ENCODE data around the gene LSS.

Gene LSS

GRCh38 chr21:46218906-46219590 is 9.5 kb downstream of the LSS start:
- Histone ChIP-seq H2AFZ (no peak overlapping the region), H3K9ac (no peak overlapping the region), H3K9me3 (ENCODE audit: control insufficient read depth, low read length) (no peaks in the 10 kb centered on the region), H3K36me3 (ENCODE audit: control insufficient read depth, insufficient read depth, low read length) (no peaks in the 10 kb centered on the region), H3K4me2 (ENCODE audit: low read length) (no peak overlapping the region), H3K4me1 (no peaks in the 10 kb centered on the region), H3K4me3 (ENCODE audit: low read depth, low read length) (no peak overlapping the region), H3K27me3 (ENCODE audit: control insufficient read depth, insufficient read depth, low read length) (no peaks in the 10 kb centered on the region), H3K79me2 (no peaks in the 10 kb centered on the region), H3K27ac (no peak overlapping the region)
- TF ChIP-seq CTCF (IDR thresholded peaks at IDR 0.05): no peak

GRCh38 chr21:46217511-46218196 is 10.9 kb downstream of the LSS start:
- Histone ChIP-seq H3K36me3 (ENCODE audit: control insufficient read depth, insufficient read depth, low read length) (no peaks in the 10 kb centered on the region), H3K9ac (no peak overlapping the region), H3K4me3 (ENCODE audit: low read depth, low read length) (no peak overlapping the region), H3K4me1 (no peaks in the 10 kb centered on the region), H3K27ac (no peak overlapping the region), H3K79me2 (no peaks in the 10 kb centered on the region), H3K9me3 (ENCODE audit: control insufficient read depth, low read length) (no peaks in the 10 kb centered on the region), H3K4me2 (ENCODE audit: low read length) (no peak overlapping the region), H2AFZ (no peak overlapping the region), H3K27me3 (ENCODE audit: control insufficient read depth, insufficient read depth, low read length) (no peaks in the 10 kb centered on the region)
- no peak for TF ChIP-seq CTCF (IDR thresholded peaks at IDR 0.05)

- H2AFZ ChIP-seq: no peak overlapping the region
- no peak for TF ChIP-seq CTCF (IDR thresholded peaks at IDR 0.05)
- H3K27me3 ChIP-seq (ENCODE audit: control insufficient read depth, insufficient read depth, low read length): no peaks in the 10 kb centered on the region
- no peak overlapping the region for H3K27ac ChIP-seq
- no peaks in the 10 kb centered on the region for H3K36me3 ChIP-seq (ENCODE audit: control insufficient read depth, insufficient read depth, low read length)
- H3K4me3 ChIP-seq (ENCODE audit: low read depth, low read length): no peak overlapping the region
- no peak overlapping the region for H3K4me2 ChIP-seq (ENCODE audit: low read length)
- no peaks in the 10 kb centered on the region for H3K9me3 ChIP-seq (ENCODE audit: control insufficient read depth, low read length)
- no peak overlapping the region for H3K9ac ChIP-seq
- no peaks in the 10 kb centered on the region for H3K79me2 ChIP-seq
- H3K4me1 ChIP-seq: no peaks in the 10 kb centered on the region
Measured at GRCh38 chr21:46216132-46216747, 12.3 kb downstream of the LSS start.

- Histone ChIP-seq H3K4me1 (no peaks in the 10 kb centered on the region), H3K4me2 (ENCODE audit: low read length) (no peak overlapping the region), H3K9me3 (ENCODE audit: control insufficient read depth, low read length) (no peaks in the 10 kb centered on the region), H3K9ac (no peak overlapping the region), H2AFZ (no peak overlapping the region), H3K27me3 (ENCODE audit: control insufficient read depth, insufficient read depth, low read length) (no peaks in the 10 kb centered on the region), H3K36me3 (ENCODE audit: control insufficient read depth, insufficient read depth, low read length) (no peaks in the 10 kb centered on the region), H3K27ac (no peak overlapping the region), H3K79me2 (no peaks in the 10 kb centered on the region), H3K4me3 (ENCODE audit: low read depth, low read length) (no peak overlapping the region)
- no peak for TF ChIP-seq CTCF (IDR thresholded peaks at IDR 0.05)
Measured at GRCh38 chr21:46215436-46216131, 13.0 kb downstream of the LSS start.
